H1 (cell line): ENCODE data around the gene PRMT1. TPM values are rescaled to one million over a fixed set of nuclear protein-coding genes. Genes with fewer than 3 reads are reported as not detected.
A peak's percentile ranks its signal among the peaks of the same experiment; 100 is the strongest.

ENCODE experiments used
- CTCF ChIA-PET: fragments of 300-600 bp; sonication (Branson Sonifier 250); formaldehyde crosslinking; loops from one replicate; lab custom pipeline; 2021; ENCODE audit not compliant: partially characterized antibody; lab: Charles Lee
- POLR2A ChIA-PET: fragments of 300-600 bp; sonication (Branson Sonifier 250); formaldehyde crosslinking; loops from one replicate; lab custom pipeline; 2021; ENCODE audit warnings: inconsistent platforms; ENCODE audit not compliant: partially characterized antibody; lab: Charles Lee
- DNase-seq, 2 experiments: peaks; one replicate each; pipeline versions ENCODE4 v3.0.0 to v3.0.0-alpha.2; 2010 to 2022; ENCODE audit warnings: low spot score in 2 of 2, low read depth in 1 of 2, mixed read lengths in 1 of 2
- FAIRE-seq: peaks from 2 replicates; lab custom pipeline; 2011; peaks lifted over from hg19 to GRCh38; lab: Jason Lieb, UNC
- H2AFZ ChIP-seq: 2 replicates; pipeline ENCODE4 v1.8.1; 2012; ENCODE audit warnings: low read length, inconsistent platforms
- H2AK5ac ChIP-seq: 2 replicates; pipeline ENCODE4 v1.6.1; 2013; ENCODE audit warnings: low read depth, low read length
- H2BK120ac ChIP-seq: replicated peaks from 2 replicates; pipeline ENCODE3; 2013; ENCODE audit warnings: low read depth, low read length, inconsistent platforms
- H2BK12ac ChIP-seq: 2 replicates; pipeline ENCODE4 v1.6.1; 2013; ENCODE audit warnings: low read depth, low read length
- H2BK15ac ChIP-seq: 2 replicates; pipeline ENCODE4 v1.6.1; 2013; ENCODE audit warnings: low read length
- H2BK20ac ChIP-seq: 2 replicates; pipeline ENCODE4 v1.6.1; 2013; ENCODE audit warnings: low read length
- H2BK5ac ChIP-seq: 2 replicates; pipeline ENCODE4 v1.6.1; 2013; ENCODE audit warnings: low read depth, low read length
- H3K14ac ChIP-seq: 2 replicates; pipeline ENCODE4 v1.6.1; 2013; ENCODE audit warnings: inconsistent platforms; ENCODE audit not compliant: insufficient read length
- H3K18ac ChIP-seq: 2 replicates; pipeline ENCODE4 v1.6.1; 2013; ENCODE audit warnings: low read length; ENCODE audit errors: extremely low read depth
- H3K23ac ChIP-seq: 2 replicates; pipeline ENCODE4 v1.6.1; 2013; ENCODE audit warnings: inconsistent platforms; ENCODE audit not compliant: insufficient read length
- H3K23me2 ChIP-seq: 2 replicates; pipeline ENCODE4 v1.6.1; 2013; ENCODE audit warnings: low read depth, low read length
- H3K27ac ChIP-seq: 2 replicates; pipeline ENCODE4 v1.6.1; 2011; ENCODE audit warnings: low read depth, low read length, inconsistent platforms
- H3K27me3 ChIP-seq, 4 experiments: replicated peaks in 1 of 4; 1 replicate in 1 of 4; 2 replicates in 3 of 4; pipeline versions ENCODE4 v1.6.1 to v1.8.1; 2011 to 2013; ENCODE audit warnings: low read length in 3 of 4, mild to moderate bottlenecking in 3 of 4, inconsistent platforms in 2 of 4, mixed read lengths in 2 of 4, moderate library complexity in 1 of 4; ENCODE audit not compliant: control insufficient read depth in 3 of 4, insufficient read depth in 3 of 4; ENCODE audit errors: extremely low read depth in 1 of 4
- H3K36me3 ChIP-seq, 4 experiments: 2 replicates each; pipeline versions ENCODE4 v1.6.1 to v1.8.1; 2011 to 2013; ENCODE audit warnings: mild to moderate bottlenecking in 4 of 4, low read length in 3 of 4, moderate library complexity in 2 of 4, control low read depth in 1 of 4, inconsistent platforms in 1 of 4; ENCODE audit not compliant: insufficient read depth in 4 of 4, control insufficient read depth in 2 of 4
- H3K4ac ChIP-seq: replicated peaks from 2 replicates; pipeline ENCODE3; 2013; ENCODE audit warnings: low read length, low read depth, mixed read lengths, inconsistent platforms; ENCODE audit not compliant: insufficient read length
- H3K4me1 ChIP-seq, 4 experiments: replicated peaks in 1 of 4; 1 replicate in 1 of 4; 2 replicates in 3 of 4; pipeline versions ENCODE4 v1.6.1 to v1.8.1; 2011 to 2013; ENCODE audit warnings: low read length in 3 of 4, inconsistent platforms in 2 of 4, mixed read lengths in 1 of 4; ENCODE audit not compliant: insufficient read depth in 4 of 4, control insufficient read depth in 3 of 4
- H3K4me2 ChIP-seq, 2 experiments: 2 replicates each; pipeline versions ENCODE4 v1.6.1 to v1.8.1; 2011 to 2013; ENCODE audit warnings: low read depth in 2 of 2, low read length in 2 of 2, control low read depth in 1 of 2, inconsistent platforms in 1 of 2, mild to moderate bottlenecking in 1 of 2; ENCODE audit not compliant: insufficient read depth in 1 of 2
- H3K4me3 ChIP-seq, 4 experiments: fragments of 200-600, 300-600 bp in 1 of 4; sonication (generic), shearing (Covaris generic), sonication (Bioruptor Twin) in 1 of 4; 2 replicates each; pipeline versions ENCODE4 v1.5.1 to v1.8.1; 2011 to 2016; ENCODE audit warnings: low read length in 4 of 4, low read depth in 3 of 4, control low read depth in 2 of 4, inconsistent platforms in 2 of 4, mild to moderate bottlenecking in 2 of 4, mixed read lengths in 1 of 4, moderate library complexity in 1 of 4; ENCODE audit not compliant: insufficient read depth in 2 of 4; ENCODE audit errors: extremely low read depth in 1 of 4
- H3K56ac ChIP-seq: replicated peaks from 2 replicates; pipeline ENCODE3; 2013; ENCODE audit warnings: low read depth, mild to moderate bottlenecking, mixed read lengths, low read length, inconsistent platforms; ENCODE audit not compliant: insufficient read length
- H3K79me1 ChIP-seq: 2 replicates; pipeline ENCODE4 v1.6.1; 2013; ENCODE audit warnings: low read depth, low read length, control low read depth
- H3K79me2 ChIP-seq, 2 experiments: 2 replicates each; pipeline versions ENCODE4 v1.6.1 to v1.8.1; 2012 to 2013; ENCODE audit warnings: low read length in 2 of 2, mild to moderate bottlenecking in 2 of 2, inconsistent platforms in 1 of 2; ENCODE audit not compliant: insufficient read depth in 2 of 2, control insufficient read depth in 1 of 2
- H3K9ac ChIP-seq, 4 experiments: replicated peaks in 1 of 4; 1 replicate in 1 of 4; 2 replicates in 3 of 4; pipeline versions ENCODE4 v1.6.1 to v1.8.1; 2011 to 2013; ENCODE audit warnings: low read depth in 3 of 4, low read length in 3 of 4, control low read depth in 2 of 4, mild to moderate bottlenecking in 2 of 4, moderate library complexity in 2 of 4, inconsistent platforms in 1 of 4; ENCODE audit errors: extremely low read depth in 1 of 4
- H3K9me3 ChIP-seq, 2 experiments: 2 replicates each; pipeline versions ENCODE4 v1.6.1 to v1.8.1; 2012 to 2013; ENCODE audit warnings: mild to moderate bottlenecking in 2 of 2, moderate library complexity in 2 of 2, control low read depth in 1 of 2, inconsistent platforms in 1 of 2, low read depth in 1 of 2, low read length in 1 of 2, mixed read lengths in 1 of 2; ENCODE audit not compliant: insufficient read depth in 2 of 2
- H4K20me1 ChIP-seq, 2 experiments: replicated peaks in 1 of 2; 2 replicates each; pipeline versions ENCODE3 to v1.8.1; 2011 to 2013; ENCODE audit warnings: inconsistent platforms in 2 of 2, low read length in 2 of 2, mild to moderate bottlenecking in 1 of 2; ENCODE audit not compliant: insufficient read depth in 2 of 2, control insufficient read depth in 1 of 2
- H4K5ac ChIP-seq: 2 replicates; pipeline ENCODE4 v1.6.1; 2013; ENCODE audit warnings: low read length, low read depth, mixed read lengths, inconsistent platforms; ENCODE audit not compliant: insufficient read length
- H4K8ac ChIP-seq: 2 replicates; pipeline ENCODE4 v1.8.0; 2013; ENCODE audit warnings: mild to moderate bottlenecking, moderate library complexity, low read length, inconsistent platforms; ENCODE audit not compliant: insufficient read depth; ENCODE audit errors: extremely low read depth
- H4K91ac ChIP-seq: replicated peaks from 2 replicates; pipeline ENCODE3; 2013; ENCODE audit warnings: low read length, mixed read lengths, inconsistent platforms; ENCODE audit not compliant: insufficient read length
- JUND ChIP-seq: IDR thresholded peaks from 2 replicates; pipeline ENCODE4 v1.6.1; 2011; ENCODE audit warnings: mild to moderate bottlenecking, improper control_type of control experiment, low read length
- POU5F1 ChIP-seq: IDR thresholded peaks from 2 replicates; pipeline ENCODE4 v1.6.1; 2011; ENCODE audit warnings: low read depth, mild to moderate bottlenecking, low read length, moderate library complexity
- TAF7 ChIP-seq: optimal IDR thresholded peaks from 2 replicates; pipeline ENCODE3; 2011; ENCODE audit warnings: low read depth, mild to moderate bottlenecking, inconsistent platforms, low read length, moderate library complexity, borderline replicate concordance
- YY1 ChIP-seq: IDR thresholded peaks from 2 replicates; pipeline ENCODE4 v1.6.1; 2011; ENCODE audit warnings: low read depth, mild to moderate bottlenecking, low read length
- WGBS, 2 experiments: shearing (Covaris generic) in 1 of 2; methylation state at CpG; one replicate each; pipeline versions ENCODE4 v1.1.6 to v1.1.7; 2013 to 2015; ENCODE audit warnings: low lambda C conversion rate in 2 of 2, mixed read lengths in 2 of 2, inconsistent platforms in 1 of 2, low coverage in 1 of 2, missing lambda C conversion rate in 1 of 2; ENCODE audit not compliant: insufficient replicate concordance in 2 of 2, insufficient coverage in 1 of 2, insufficient read length in 1 of 2; ENCODE audit errors: extremely low coverage in 1 of 2, missing lambda C conversion rate in 1 of 2; 5-methylcytosine and 5-hydroxymethylcytosine counted together
- polyA plus RNA-seq, 7 experiments: library from polyadenylated mRNA; depleted of rRNA in 3 of 7; stranded (reverse) in 5 of 7; unstranded in 2 of 7; fragments of >200 nt in 5 of 7; fragments of 200-250 nt in 2 of 7; gene quantifications; 1 replicate in 5 of 7; 2 replicates in 1 of 7; 4 replicates in 1 of 7; pipeline versions ENCODE4 v1.2.1 to v1.2.3, GENCODE V29; 2011 to 2013; ENCODE audit warnings: missing spikeins in 2 of 7, mixed read lengths in 2 of 7
- total RNA-seq: library from RNA; stranded (reverse); fragmentation: NEBNext Ultra II Directional; extraction: Animal tissue kit (Norgen Biotek cat#: 25700); gene quantifications from 2 replicates; pipeline ENCODE4 v1.2.1, GENCODE V29; 2021

The PRMT1 gene
- total and polyA plus RNA-seq, 2 of the 8 experiments (the other 6 are each of a cell fraction or from before 2014, with no cell fraction given): 561 to 1,215 TPM

DNA sequence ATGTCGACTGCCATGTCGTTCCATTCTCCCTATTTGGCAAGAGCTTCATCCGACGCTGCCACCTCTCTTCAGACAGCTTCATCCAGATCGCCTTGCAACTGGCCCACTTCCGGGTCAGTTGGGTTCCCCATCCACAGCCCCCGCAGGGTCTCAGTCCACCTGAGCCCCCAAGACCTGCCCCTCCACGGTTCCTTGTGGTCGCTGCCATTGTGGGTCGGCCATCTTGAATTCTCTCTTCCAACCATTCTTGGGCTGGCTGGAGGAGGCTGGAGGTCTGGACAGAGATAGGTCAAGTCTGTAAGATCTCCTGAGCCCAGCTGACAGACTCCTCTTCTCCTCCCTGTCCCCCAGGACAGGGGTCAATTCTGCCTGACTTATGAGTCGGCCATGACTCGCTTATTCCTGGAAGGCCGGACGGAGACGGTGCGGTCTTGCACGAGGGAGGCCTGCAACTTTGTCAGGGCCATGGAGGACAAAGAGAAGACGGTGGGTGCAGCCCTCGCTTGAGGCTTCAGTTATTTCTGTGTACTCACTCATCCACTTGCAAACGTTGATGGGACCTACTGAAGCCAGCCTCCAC is 33.4 kb downstream of the PRMT1 start:
- H2BK20ac ChIP-seq: no peak overlapping the region
- no peak overlapping the region for H2BK5ac ChIP-seq
- no peak overlapping the region for H4K8ac ChIP-seq
- peaks cover 7% of the 10 kb centered on the region; the same call in 1 of the 2 replicates for H3K23me2 ChIP-seq
- ChIA-PET POLR2A (interaction anchor here (0.8 to 1.4 kb wide), 2 partner anchors 18 to 32 kb away, joined by 3 to 4 read pairs; no protein-coding TSS in a partner anchor), CTCF (interaction anchor here (0.7 to 1.0 kb wide), 4 partner anchors 9 to 95 kb away, joined by 3 to 5 read pairs (median 4); no protein-coding TSS in a partner anchor)
- no peaks in the 10 kb centered on the region for H3K27me3 ChIP-seq
- no peak for TF ChIP-seq POU5F1
- TF ChIP-seq YY1: peak; percentile 70; the same call in 1 of the 2 replicates
- no peak for TF ChIP-seq TAF7
- no peak for TF ChIP-seq JUND
- no peak overlapping the region for H3K9ac ChIP-seq
- no peak overlapping the region for H3K14ac ChIP-seq
- H4K91ac ChIP-seq: no peak overlapping the region
- no peak overlapping the region for H3K56ac ChIP-seq
- no peak overlapping the region for H3K4me2 ChIP-seq
- H2AFZ ChIP-seq: no peak overlapping the region
- DNase-seq: no peak
- no peaks in the 10 kb centered on the region for H3K79me1 ChIP-seq
- no peak overlapping the region for H3K18ac ChIP-seq
- no peak overlapping the region for H3K23ac ChIP-seq
- 93% methylated on average over 20 of the region's 20 CpGs; no CpG with 5 or more reads in 1 of the 2 experiments for WGBS, 2 experiments
- peaks cover 16 to 43% (median 27%) of the 10 kb centered on the region in 4 experiments for H3K36me3 ChIP-seq
- no peak overlapping the region for H2AK5ac ChIP-seq
- H3K9me3 ChIP-seq: peaks cover 0 to 2% of the 10 kb centered on the region in 2 experiments; a peak in 1 of 4 replicates
- H4K5ac ChIP-seq: no peak overlapping the region
- H3K4me1 ChIP-seq: no peaks in the 10 kb centered on the region; a peak in 1 of 7 replicates
- FAIRE-seq: no peak
- no peak overlapping the region for H3K4me3 ChIP-seq
- no peak overlapping the region for H2BK15ac ChIP-seq
- H3K27ac ChIP-seq: no peak overlapping the region
- no peak overlapping the region for H2BK120ac ChIP-seq
- no peaks in the 10 kb centered on the region; a peak in 1 of 4 replicates for H3K79me2 ChIP-seq
- H2BK12ac ChIP-seq: no peak overlapping the region
- H4K20me1 ChIP-seq: peaks cover 0 to 4% of the 10 kb centered on the region in 2 experiments
- no peak overlapping the region for H3K4ac ChIP-seq
